Stimulated activated CD4-positive, alpha-beta T cell treated with anti-CD3 and anti-CD28 coated beads, Interleukin-12 subunit alpha, Interleukin-12 subunit beta, amount 100 ng/mL, for 24 hours (primary cell): ENCODE data around the gene MED15.

Experiments used
- DNase-seq, 2 experiments: peaks; one replicate each; pipeline ENCODE4 v3.0.0-alpha.2; 2020; ENCODE audit warnings: low read depth in 2 of 2

The MED15 gene

GRCh38 chr22:20625270-20625669, 117.9 kb downstream of the MED15 start:
- DNase-seq: no peak

- no peak for DNase-seq
Observed at GRCh38 chr22:20626811-20627210, 119.4 kb downstream of the MED15 start.

- DNase-seq: no peak
Observed at GRCh38 chr22:20627432-20627831, 120.0 kb downstream of the MED15 start.

- DNase-seq: no peak
Observed at GRCh38 chr22:20628081-20628939, 120.9 kb downstream of the MED15 start.

GRCh38 chr22:20629401-20629800, 122.0 kb downstream of the MED15 start:
- no peak for DNase-seq

- no peak for DNase-seq
Observed at GRCh38 chr22:20630873-20631617, 123.6 kb downstream of the MED15 start.

- DNase-seq: no peak
Observed at GRCh38 chr22:20632082-20632481, 124.7 kb downstream of the MED15 start.

GRCh38 chr22:20632518-20632917, 125.1 kb downstream of the MED15 start:
- no peak for DNase-seq

GRCh38 chr22:20634560-20635226, 127.3 kb downstream of the MED15 start:
- DNase-seq: no peak

GRCh38 chr22:20635227-20635591, 127.8 kb downstream of the MED15 start:
- DNase-seq: no peak

GRCh38 chr22:20636075-20636812, 128.8 kb downstream of the MED15 start:
- no peak for DNase-seq

- no peak for DNase-seq
Observed at GRCh38 chr22:20636945-20637344, 129.5 kb downstream of the MED15 start.
